ENCODE results near the gene MYO1D. TPM values are rescaled to one million over a fixed set of nuclear protein-coding genes. Genes with fewer than 3 reads are reported as not detected.
"Not testable (repeated sequence)": the region's sequence is repeated elsewhere in the genome, so short reads cannot be mapped to it uniquely, and the experiment has no call there.

The MYO1D gene
- total and polyA plus RNA-seq, 4 donors: 4.5 to 22.9 (median 13.3) TPM

DNA sequence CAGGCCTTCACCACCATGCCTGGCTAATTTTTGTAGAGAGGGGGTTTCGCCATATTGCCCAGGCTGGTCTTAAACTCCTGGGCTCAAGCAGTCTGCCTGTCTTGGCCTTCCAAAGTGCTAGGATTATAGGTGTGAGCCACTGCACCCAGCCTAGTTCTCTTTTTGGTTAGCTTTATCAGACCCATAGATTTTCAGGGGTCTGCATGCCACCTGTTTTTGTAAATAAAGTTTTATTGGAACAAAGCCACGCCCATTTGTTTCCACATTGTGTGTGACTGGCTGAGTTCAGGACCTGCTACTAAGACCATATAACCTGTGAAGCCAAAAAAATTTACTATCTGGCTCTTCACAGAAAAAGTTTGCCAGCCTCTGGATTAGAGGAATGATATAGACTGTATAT lies 425.0 kb downstream of the MYO1D start:
- 94% methylated on average over 2 of the region's 2 CpGs for WGBS
- no peak for DNase-seq (ENCODE audit: low spot score)
- H3K27me3 ChIP-seq (ENCODE audit: control insufficient read depth in 4 of 4, insufficient read depth in 4 of 4, low read length in 3 of 4): no peaks in the 10 kb centered on the region
- no peaks in the 10 kb centered on the region for H3K9me3 ChIP-seq (ENCODE audit: control insufficient read depth in 4 of 4, low read length in 3 of 4)
- no peaks in the 10 kb centered on the region for H3K4me1 ChIP-seq (ENCODE audit: control insufficient read depth in 4 of 4, insufficient read depth in 4 of 4, low read length in 3 of 4)
- H3K9ac ChIP-seq (ENCODE audit: low read depth in 1 of 2, low read length in 2 of 2): no peak overlapping the region
- no peak overlapping the region for H3K4me3 ChIP-seq (ENCODE audit: low read depth in 1 of 3, low read length in 3 of 3)
- no peak overlapping the region for H3K27ac ChIP-seq (ENCODE audit: low read depth in 1 of 2, low read length in 2 of 2)
- peaks cover 4 to 64% (median 46%) of the 10 kb centered on the region in 4 donors for H3K36me3 ChIP-seq (ENCODE audit: control insufficient read depth in 4 of 4, insufficient read depth in 3 of 4, low read depth in 1 of 4, low read length in 3 of 4)
- no peak for TF ChIP-seq EGR1 (IDR thresholded peaks at IDR 0.05; ENCODE audit: low read depth in 2 of 2)
- TF ChIP-seq, protein P1, sequence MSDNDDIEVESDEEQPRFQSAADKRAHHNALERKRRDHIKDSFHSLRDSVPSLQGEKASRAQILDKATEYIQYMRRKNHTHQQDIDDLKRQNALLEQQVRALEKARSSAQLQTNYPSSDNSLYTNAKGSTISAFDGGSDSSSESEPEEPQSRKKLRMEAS (IDR thresholded peaks at IDR 0.05): no peak
- TF ChIP-seq GABPA (IDR thresholded peaks at IDR 0.05 in 1 of 2, conservative IDR thresholded peaks at IDR 0.05 in 1 of 2): no peak
- no peak for TF ChIP-seq RXRA (IDR thresholded peaks at IDR 0.05)
- TF ChIP-seq, protein P2, sequence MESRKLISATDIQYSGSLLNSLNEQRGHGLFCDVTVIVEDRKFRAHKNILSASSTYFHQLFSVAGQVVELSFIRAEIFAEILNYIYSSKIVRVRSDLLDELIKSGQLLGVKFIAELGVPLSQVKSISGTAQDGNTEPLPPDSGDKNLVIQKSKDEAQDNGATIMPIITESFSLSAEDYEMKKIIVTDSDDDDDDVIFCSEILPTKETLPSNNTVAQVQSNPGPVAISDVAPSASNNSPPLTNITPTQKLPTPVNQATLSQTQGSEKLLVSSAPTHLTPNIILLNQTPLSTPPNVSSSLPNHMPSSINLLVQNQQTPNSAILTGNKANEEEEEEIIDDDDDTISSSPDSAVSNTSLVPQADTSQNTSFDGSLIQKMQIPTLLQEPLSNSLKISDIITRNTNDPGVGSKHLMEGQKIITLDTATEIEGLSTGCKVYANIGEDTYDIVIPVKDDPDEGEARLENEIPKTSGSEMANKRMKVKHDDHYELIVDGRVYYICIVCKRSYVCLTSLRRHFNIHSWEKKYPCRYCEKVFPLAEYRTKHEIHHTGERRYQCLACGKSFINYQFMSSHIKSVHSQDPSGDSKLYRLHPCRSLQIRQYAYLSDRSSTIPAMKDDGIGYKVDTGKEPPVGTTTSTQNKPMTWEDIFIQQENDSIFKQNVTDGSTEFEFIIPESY (IDR thresholded peaks at IDR 0.05): no peak
- no peak for TF ChIP-seq REST (IDR thresholded peaks at IDR 0.05)

- not testable (repeated sequence) for H3K27ac ChIP-seq (ENCODE audit: low read depth in 1 of 2, low read length in 2 of 2); DNase-seq (ENCODE audit: low spot score)
- peaks cover 1 to 12% (median 8%) of the 10 kb centered on the region in 4 donors for H3K4me1 ChIP-seq (ENCODE audit: control insufficient read depth in 4 of 4, insufficient read depth in 4 of 4, low read length in 3 of 4)
Measured at GRCh38 chr17:32450379-32450778, 426.5 kb downstream of the MYO1D start.

GRCh38 chr17:32449963-32450362 lies 427.0 kb downstream of the MYO1D start:
- 96% methylated on average over 5 of the region's 5 CpGs for WGBS
- Histone ChIP-seq H3K4me1 (ENCODE audit: control insufficient read depth in 4 of 4, insufficient read depth in 4 of 4, low read length in 3 of 4) (peaks cover 1 to 12% (median 9%) of the 10 kb centered on the region in 4 donors), H3K36me3 (ENCODE audit: control insufficient read depth in 4 of 4, insufficient read depth in 3 of 4, low read depth in 1 of 4, low read length in 3 of 4) (peaks cover 4 to 57% (median 40%) of the 10 kb centered on the region in 4 donors)

More at GRCh38 chr17:32450379-32450778, 426.5 kb downstream of the MYO1D start:
- not testable (repeated sequence) for H3K9ac ChIP-seq (ENCODE audit: low read depth in 1 of 2, low read length in 2 of 2); H3K9me3 ChIP-seq (ENCODE audit: control insufficient read depth in 4 of 4, low read length in 3 of 4); H3K27me3 ChIP-seq (ENCODE audit: control insufficient read depth in 4 of 4, insufficient read depth in 4 of 4, low read length in 3 of 4); H3K4me3 ChIP-seq (ENCODE audit: low read depth in 1 of 3, low read length in 3 of 3)
- peaks cover 4 to 61% (median 43%) of the 10 kb centered on the region in 4 donors for H3K36me3 ChIP-seq (ENCODE audit: control insufficient read depth in 4 of 4, insufficient read depth in 3 of 4, low read depth in 1 of 4, low read length in 3 of 4)
- WGBS: 88% methylated on average over 6 of the region's 6 CpGs

More at GRCh38 chr17:32449963-32450362, 427.0 kb downstream of the MYO1D start:
- TF ChIP-seq JUND (IDR thresholded peaks at IDR 0.05) (no peak), REST (IDR thresholded peaks at IDR 0.05) (no peak), YY1 (IDR thresholded peaks at IDR 0.05) (no peak), RXRA (IDR thresholded peaks at IDR 0.05) (no peak), SP1 (IDR thresholded peaks at IDR 0.05) (no peak), GABPA (IDR thresholded peaks at IDR 0.05 in 1 of 2, conservative IDR thresholded peaks at IDR 0.05 in 1 of 2) (no peak), HNF4G (IDR thresholded peaks at IDR 0.05) (no peak), RAD21 (IDR thresholded peaks at IDR 0.05) (no peak)
- no peak overlapping the region for H3K9ac ChIP-seq (ENCODE audit: low read depth in 1 of 2, low read length in 2 of 2)
- no peaks in the 10 kb centered on the region for H3K27me3 ChIP-seq (ENCODE audit: control insufficient read depth in 4 of 4, insufficient read depth in 4 of 4, low read length in 3 of 4)
- no peaks in the 10 kb centered on the region for H3K9me3 ChIP-seq (ENCODE audit: control insufficient read depth in 4 of 4, low read length in 3 of 4)
- no peak overlapping the region for H3K27ac ChIP-seq (ENCODE audit: low read depth in 1 of 2, low read length in 2 of 2)
- DNase-seq (ENCODE audit: low spot score): no peak
- no peak overlapping the region for H3K4me3 ChIP-seq (ENCODE audit: low read depth in 1 of 3, low read length in 3 of 3)

Measured in liver (tissue), 9 donors.